ENCODE results near the gene ADCY2.

Gene ADCY2

DNA sequence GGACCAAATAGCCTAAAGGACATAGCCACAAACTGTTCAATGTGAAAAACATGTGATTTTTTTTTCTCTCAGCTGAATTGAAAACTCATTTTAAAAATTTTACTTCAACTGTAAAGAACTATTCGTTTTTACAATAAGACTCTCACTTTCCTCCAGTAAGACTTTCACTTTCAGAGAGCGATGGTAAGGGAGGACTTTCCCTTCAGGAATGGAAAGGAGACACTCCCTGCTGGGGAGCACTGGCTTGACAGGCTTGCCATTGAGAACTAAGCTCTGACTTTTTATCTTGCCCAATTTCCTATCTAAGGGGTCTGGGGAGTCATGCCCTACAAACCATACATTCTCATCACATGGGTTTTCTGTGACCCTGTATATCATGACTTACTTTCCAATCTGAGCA lies 268.3 kb downstream of the ADCY2 start:
- no peak for DNase-seq (ENCODE audit: low spot score)

DNA sequence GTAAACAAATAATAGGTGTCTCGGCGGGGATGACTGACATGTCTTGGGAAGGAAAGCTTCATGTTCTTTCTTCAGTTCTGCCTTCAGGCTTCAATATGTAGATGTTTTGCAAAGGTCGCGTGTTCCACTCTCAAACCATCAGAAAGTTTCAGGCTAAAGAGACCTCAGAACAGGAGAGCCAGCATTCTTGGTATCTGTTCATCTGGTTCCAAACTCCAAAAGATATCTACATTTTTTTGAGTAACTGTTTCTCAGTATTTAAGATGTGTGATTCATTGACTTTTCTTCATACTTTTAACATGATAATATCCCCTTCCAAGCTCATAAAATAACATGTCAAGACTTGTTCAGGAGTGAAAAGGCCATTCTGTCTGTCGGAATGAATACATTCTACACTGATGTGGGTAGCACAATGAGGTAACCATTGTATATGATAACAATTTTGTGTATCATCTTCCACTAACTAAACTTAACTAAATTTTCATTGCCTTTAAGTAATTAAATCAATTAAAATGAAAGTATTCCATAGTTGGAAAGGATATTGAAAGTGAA lies 271.4 kb downstream of the ADCY2 start:
- DNase-seq (ENCODE audit: low spot score), result no peak

DNA sequence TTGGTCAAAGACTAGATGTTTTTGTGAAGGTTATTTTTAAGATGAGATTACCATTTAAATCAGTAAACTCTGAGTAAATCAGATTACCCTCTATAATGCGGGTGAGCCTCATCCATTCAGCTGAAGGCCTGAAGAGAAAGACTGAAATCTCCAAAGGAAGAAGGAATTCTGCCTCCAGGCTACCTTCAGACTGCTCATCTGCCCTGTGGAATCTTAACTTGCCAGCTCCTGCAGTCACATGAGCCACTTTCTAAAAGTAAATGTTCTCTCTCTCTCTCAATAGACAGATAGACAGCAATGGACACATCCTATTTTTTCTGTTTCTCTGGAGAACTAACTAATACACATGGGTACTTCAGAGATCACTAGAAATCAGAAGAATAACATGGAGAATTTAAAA lies 272.2 kb downstream of the ADCY2 start:
- DNase-seq (ENCODE audit: low spot score), result no peak

DNA sequence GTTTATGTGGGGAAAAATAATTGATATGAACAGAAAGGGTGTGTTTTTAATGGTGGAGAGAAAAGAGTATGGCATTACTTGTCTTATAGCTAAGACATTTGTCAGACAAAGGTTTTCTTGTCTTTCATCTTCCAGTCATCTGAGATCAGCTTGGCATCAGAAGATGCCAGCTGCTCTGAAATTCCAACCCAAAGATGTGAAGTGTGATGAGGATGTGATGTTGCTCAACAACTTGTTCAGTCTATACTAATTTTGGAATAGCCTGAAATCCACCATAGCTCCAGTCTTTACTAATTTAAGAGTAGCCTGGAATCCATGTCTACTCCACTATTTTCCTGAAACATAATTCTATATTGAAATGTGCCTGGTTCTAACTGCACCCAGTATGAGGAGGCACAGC lies 272.7 kb downstream of the ADCY2 start:
- DNase-seq (ENCODE audit: low spot score), result no peak

DNA sequence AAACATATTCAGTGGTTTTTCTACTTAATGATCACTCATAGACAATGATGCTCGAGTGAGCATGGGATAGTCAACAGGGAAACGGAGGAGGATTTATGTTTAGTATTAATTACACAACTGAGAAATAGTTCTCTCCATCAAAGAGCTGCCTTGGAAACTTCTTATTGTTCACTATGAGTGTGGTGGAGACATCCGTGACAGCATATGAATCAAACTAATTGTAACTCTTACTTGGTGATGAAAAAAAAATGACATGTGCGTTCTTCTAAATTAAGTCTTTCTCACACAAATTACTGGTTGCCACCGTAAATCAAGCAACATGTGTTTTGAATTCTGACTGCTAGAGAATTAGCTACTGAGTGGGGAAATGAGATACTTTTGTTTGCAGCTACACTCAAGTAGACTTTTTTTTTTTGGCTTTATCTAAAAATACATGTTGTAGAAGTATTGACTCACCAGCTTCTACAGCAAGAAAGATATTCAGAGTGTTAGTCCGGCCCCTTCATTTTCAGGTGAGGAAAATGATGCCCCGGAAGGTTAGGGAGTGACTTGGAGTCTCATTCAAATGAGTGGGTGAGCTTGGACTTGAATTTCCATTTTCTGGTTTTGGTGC lies 275.5 kb downstream of the ADCY2 start:
- DNase-seq (ENCODE audit: low spot score), result no peak

DNA sequence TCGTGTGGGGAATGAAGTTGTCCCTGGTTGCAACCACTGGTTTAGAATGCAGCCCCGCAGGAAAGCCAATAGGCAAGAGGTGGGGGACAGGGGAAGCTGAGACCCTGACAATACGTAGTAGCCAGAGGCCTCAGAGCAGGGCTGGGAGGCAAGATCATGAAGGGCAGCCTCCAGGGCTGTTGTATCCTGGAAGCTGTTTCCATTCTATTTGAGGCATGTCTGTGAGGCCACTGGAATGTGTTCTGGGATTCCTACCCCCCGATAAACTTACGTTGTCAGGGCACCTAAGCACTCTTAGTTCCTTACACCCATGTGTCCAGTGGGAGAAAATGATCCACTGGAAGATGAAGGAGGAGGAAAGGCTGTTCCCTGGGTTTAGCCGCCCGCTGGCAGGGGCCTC lies 277.7 kb downstream of the ADCY2 start:
- no peak for DNase-seq (ENCODE audit: low spot score)

DNA sequence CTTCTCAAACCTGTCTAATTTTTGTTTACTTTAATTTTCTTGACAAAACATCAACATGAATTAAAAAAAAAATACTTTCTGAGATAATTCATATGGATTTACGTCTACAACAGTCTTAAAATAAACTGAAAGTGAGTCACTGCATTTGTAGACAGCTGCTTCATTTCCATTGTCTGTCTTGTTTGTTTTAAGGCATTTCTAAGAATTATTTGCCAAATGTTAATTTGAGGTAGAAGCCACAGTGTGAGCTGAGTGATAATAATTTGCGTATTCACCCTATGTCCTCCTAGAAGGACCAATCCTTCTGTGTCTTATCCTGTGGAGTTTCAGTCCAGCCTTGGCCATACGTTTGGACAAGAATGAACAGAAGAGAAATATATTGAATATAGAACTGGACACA lies 280.5 kb downstream of the ADCY2 start:
- no peak for DNase-seq (ENCODE audit: low spot score)

DNA sequence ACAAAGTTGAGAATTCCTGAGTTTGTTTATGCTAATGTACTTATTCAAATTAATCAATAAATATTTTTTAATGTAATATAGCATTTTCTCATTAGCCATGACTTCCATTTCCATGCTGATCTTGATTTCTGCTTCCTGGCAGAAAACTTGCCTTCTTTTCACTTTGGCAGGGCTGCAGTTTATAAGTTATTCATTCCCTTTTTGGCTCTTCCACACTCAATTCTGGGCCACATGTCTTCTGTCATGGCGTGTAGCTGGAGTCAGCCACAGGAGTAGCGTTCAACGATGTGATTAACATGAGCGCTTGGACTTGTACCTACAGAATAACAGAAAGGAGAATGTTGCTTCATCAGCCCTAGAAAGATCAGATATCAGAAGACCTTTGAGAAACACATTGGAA lies 282.1 kb downstream of the ADCY2 start:
- no peak for DNase-seq (ENCODE audit: low spot score)

DNA sequence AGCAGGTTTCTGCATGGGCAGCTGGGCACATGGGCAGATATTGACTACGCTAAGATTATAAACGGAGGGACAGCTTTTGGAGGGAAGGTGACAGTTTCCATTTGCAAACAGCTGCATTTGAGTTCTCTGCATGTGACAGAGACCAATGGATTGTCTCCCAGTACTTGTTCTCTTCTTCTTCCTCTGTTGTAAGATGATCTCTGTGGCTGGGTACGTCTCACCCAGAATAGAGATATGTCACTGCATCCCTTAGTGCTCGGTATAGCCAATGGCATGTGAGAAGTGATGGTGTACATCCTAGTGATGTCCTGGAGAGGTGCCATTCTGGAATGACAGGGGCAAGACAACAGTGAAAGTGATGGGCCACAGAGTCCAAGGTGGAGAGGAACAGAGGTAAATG lies 283.7 kb downstream of the ADCY2 start:
- DNase-seq (ENCODE audit: low spot score), result no peak

DNA sequence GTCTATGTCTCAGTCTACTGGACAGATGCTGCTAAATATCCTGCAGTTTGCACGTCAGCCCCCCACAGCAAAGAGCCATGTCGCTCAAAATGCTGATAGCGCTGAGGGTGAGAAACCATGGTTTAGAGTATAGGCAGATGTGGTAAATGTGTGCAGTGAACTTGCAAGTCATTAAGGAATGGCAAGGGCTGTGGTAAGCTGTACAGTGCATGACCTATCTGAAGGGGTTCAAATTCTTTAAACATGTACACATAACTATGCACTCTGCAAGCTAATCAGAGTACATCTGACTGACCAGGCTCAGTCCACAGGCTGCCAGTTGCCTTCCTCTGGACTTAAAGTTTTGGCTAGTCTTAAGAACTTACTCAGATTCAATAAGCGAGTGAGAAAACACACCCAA lies 284.3 kb downstream of the ADCY2 start:
- no peak for DNase-seq (ENCODE audit: low spot score)

DNA sequence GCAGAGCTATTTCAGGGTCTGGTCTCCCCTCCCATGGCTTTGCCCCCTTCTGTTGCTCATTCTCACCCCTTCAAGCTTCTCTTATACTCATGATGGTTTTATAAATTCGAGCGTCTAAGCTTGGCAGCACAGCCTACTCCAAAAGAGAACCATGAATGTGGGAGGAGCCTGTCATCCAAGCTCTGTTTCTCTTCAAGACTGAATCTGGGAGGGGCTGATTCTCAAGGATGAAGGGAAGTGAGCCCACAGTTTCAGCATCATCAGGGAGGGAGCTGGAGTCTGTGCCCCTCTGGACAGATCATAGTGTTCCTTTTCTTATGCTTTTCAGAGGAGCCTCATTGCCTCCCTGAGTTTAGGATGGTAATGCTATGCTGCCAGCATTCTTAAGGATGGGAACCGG lies 286.4 kb downstream of the ADCY2 start:
- DNase-seq (ENCODE audit: low spot score), result no peak

DNA sequence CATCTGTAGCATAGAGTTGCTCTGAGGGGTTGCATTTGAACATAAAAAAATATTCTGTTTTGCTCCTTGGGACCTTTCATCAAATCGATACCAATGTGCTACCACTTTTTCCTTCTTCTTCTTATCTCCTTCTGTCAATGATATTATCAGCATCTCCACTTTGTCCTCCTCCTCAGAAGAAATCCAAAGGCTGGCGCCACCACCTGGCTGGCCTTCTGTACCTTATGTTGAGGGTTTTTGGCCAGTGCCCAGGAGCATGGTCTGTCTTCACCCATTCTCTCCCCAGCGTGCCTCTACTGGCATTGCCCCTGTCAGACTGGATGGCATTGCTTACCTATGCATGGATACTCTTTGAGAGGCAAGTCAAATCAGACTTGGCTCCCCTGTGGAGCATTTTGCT lies 287.8 kb downstream of the ADCY2 start:
- no peak for DNase-seq (ENCODE audit: low spot score)

DNA sequence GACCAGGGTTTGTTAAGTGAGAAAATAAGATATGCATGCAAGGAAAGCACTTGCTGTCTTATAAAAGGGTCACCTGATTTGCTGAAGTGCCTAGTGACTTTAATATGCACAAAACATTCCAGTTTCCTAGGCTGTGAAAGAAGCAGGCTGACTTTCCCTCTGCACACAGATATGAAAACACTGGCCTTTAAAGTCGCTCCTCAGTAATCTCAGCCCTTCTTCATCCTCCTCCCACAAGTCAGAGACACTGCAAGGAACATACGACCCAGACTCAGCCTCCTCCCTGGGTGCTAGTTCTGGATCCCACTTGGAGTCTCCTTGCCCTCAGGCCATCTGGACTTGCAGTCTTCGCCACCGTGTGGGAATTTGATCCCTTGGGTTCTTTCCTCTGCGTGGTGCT lies 288.9 kb downstream of the ADCY2 start:
- no peak for DNase-seq (ENCODE audit: low spot score)

DNA sequence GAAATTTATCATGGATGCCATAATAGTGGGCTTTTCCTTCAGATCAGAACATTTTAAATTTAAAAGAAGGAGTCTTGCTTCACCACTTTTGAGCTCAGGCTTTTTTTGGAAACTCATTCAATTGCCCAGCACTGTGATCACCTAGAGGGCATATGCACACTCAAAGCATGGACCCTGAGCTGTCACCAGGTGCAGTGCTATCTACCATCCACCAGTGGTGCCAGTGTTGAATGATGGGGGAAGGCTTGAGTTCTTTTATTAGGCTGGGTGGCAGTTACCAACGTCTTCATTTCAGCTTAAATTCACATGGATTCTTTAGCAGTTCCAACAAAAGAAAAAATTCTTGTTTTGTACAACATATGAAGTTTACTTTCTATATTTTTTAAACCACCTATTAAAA lies 290.9 kb downstream of the ADCY2 start:
- no peak for DNase-seq (ENCODE audit: low spot score)

DNA sequence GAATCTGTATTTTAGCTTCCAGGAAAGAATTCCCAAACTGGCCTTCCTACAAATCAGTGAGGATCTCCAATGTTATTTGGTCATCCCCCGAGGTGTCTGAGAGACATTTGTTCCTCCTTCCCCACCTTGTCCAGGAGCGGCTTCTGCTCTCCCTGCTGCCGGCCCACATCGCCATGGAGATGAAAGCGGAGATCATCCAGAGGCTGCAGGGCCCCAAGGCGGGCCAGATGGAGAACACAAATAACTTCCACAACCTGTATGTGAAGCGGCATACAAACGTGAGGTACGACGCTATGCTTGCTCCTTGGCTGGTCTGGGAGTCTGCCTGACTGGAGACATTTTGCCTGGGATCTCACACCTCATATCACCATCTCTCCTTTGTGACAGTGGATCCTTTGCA lies 294.6 kb downstream of the ADCY2 start:
- no peak for DNase-seq (ENCODE audit: low spot score)

DNA sequence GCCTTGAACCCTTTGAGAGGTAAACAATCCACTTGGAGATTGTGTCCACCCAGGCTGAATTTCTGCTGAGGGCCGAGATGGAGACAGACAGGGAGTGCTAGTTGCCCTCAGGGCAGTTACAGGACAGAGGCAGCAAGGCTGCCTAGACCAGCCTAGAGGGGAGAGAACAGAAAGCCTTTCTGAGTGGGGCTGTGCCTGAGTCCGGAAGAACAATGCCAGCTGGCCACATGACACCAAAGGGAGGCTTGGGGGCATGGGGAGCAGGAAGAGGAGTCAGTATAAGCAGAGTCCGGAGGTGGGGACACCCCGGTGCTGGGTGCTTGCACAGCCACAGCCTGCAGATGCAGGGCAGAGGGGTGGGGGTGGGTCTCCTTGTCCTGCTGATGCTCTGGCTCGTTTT lies 309.3 kb downstream of the ADCY2 start:
- no peak for DNase-seq (ENCODE audit: low spot score)

DNA sequence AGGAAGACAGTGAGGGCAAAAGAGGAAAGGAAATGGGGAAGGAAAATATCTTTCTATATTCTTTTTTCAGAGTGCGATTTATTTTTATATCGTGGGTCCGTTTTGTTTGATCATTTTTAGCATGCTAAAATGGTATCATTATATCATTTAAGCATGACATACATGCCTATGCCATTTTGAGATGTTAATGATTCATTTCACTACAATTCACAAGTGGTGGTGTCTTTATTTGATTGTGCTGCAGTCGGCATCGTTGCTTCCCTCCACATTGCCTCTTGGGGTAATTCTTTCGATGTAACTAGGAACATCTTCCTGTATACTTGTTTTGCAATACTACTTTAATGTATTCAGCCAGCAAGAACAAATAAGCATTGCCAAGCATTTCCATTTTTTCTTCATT lies 309.8 kb downstream of the ADCY2 start:
- DNase-seq (ENCODE audit: low spot score), result no peak

DNA sequence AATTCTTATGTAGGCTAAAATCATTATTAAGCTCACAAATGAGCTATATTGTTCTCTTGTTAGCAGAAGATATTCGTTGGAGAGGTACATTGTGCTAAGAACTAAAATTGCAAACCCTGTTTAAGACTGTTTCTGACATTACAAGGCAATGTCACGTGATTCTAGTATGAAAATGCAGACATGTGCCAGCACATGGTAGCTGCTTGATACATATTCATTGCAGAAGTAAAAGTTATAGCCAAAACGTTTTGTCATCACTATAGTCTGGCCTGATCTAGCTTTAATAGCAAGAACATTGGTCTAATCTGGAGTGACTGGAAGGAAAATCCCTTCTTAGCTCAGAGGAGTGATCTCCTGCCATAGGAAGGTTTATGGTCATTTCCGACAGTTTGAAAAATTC lies 310.3 kb downstream of the ADCY2 start:
- no peak for DNase-seq (ENCODE audit: low spot score)

DNA sequence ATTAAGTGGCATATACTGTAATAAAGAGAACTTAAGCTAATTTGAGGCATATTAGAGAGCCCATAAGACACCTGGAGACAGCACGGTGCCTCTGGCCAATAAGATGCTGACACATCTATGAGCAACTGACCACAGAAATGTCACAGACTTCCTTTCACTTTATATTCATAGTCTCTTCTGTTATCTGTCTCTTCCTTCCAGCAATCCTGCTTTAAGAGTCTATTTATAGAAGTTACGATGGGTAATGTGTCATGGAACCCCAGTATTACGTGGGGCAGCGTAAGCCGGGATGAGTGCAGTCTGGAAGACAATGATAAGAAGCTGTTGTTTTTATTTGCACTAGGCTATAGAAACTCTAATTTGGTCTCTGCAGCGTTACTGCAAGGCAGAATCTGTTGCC lies 318.2 kb downstream of the ADCY2 start:
- DNase-seq (ENCODE audit: low spot score), result no peak

DNA sequence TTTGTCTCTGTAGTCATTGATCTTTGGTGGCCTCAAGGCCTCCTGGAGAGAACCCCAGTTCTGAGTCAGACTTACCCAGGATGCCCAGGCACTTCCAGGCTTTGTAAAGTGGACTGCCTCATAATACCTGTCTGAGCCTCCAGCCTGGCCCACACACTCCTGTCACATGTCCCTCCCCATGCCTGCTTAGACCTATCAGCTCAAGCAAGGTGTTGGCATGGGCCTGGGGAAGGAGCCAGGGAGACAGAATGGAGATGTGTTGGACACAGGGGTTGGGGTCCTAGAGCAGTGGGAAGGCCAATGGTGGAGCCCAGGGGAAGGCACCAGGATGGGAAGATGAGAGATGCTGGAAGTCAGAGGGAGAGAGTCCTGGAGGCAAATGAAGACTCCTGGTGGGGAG lies 318.8 kb downstream of the ADCY2 start:
- DNase-seq (ENCODE audit: low spot score), result no peak

DNA sequence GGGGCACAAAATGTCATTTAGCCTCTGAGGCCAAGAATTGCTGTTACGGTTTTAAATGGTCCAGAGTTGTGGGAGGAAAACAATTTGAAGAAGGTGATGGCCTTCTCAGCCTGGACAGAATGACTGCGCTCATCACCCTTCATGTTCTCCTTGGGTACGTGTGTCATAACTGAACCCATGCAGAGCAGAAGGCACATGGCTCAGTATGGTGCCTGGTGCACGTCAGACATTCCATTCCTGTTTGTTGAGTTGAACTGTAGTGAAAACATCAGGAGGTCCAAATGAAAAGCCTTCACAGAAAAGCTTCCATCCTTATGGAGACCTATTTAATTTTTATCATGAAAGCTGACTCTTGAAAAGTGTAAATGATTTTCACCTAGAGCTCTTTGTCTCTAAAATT lies 321.8 kb downstream of the ADCY2 start:
- no peak for DNase-seq (ENCODE audit: low spot score)

DNA sequence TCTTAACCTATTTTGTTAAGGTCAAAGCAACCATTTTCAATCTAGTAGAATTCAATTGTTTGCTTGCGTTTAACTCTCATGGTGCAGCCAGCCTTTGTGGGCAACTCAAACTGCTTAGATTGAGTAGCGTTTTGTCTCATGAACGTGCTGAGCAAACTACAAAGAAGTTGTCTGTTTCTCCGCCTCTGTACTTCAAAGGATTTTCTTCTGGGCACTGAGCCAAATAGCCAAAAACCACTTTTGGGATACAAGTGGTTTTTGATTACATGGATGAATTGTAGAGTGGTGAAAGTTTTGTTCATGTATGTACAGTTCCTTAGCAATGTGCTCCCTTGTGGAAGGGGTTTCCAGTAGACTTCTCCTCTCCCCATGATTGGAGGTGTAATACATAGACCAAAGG lies 332.1 kb downstream of the ADCY2 start:
- no peak for DNase-seq (ENCODE audit: low spot score)

DNA sequence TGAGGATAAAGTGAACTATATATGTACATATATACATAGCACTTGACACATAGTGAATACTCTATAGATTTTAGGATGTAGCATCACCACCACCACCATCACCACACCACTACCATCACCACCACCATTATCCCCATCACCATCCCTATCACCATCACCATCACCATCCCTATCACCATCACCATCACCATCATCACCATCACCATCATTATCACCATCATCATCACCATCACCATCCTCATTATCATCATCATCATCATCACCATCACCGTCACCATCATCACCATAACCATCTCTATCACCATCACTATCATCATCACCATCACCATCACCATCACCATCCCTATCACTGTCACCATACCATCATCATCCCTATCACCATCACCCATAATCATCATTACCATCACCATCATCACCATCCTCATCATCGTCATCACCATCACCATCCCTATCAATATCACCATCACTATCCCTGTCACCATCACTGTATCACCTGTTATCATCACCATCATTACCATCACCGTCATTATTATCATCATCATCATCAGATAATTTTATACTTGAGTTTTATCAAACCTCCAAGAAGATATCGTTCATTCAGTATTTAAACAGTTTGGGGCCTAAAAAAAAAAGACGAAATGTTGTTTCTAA lies 345.6 kb downstream of the ADCY2 start:
- no peak for DNase-seq (ENCODE audit: low spot score)

DNA sequence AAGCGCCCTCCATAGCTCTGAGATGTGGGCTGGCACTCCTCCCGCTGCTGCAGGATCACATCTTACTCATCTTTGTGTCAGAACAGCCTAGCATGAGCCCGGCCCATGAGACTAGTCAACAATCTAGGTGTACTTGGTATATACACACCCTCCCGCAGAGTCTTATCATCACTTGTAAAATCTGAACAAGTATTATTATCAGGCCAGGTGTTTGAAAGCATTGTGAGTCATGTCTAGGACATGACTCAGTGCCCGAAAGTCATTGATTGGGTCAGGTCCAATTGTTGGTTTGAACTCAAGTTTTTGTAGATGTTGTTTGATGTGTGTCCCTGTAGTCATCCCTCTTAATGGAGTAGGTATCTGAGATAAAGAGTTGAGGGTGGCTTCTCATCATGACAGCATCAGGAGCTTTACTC lies 346.3 kb downstream of the ADCY2 start:
- no peak for DNase-seq (ENCODE audit: low spot score)
